GM23248 (cell line): ENCODE data around the gene NFAT5. TPM values are rescaled to one million over a fixed set of nuclear protein-coding genes. Genes with fewer than 3 reads are reported as not detected.
A peak's percentile ranks its signal among the peaks of the same experiment; 100 is the strongest.

Experiments
- DNase-seq: peaks from one replicate; pipeline ENCODE4 v3.0.0-alpha.2; 2015
- H2AFZ ChIP-seq: fragments of 200-600 bp; sonication (generic); 2 replicates; pipeline ENCODE4 v1.6.1; 2016; ENCODE audit warnings: antibody characterized with exemption
- H3F3A ChIP-seq: fragments of 200-600 bp; sonication (generic); 2 replicates; pipeline ENCODE4 v1.6.1; 2016; ENCODE audit warnings: mild to moderate bottlenecking, antibody characterized with exemption, mixed run types; ENCODE audit not compliant: insufficient read depth
- H3K27ac ChIP-seq: fragments of 200-600 bp; sonication (generic); 2 replicates; pipeline ENCODE4 v1.5.1; 2016; ENCODE audit warnings: mild to moderate bottlenecking
- H3K27me3 ChIP-seq: fragments of 200-600 bp; sonication (generic); replicated peaks from 2 replicates; pipeline ENCODE4 v1.6.1; 2016; ENCODE audit warnings: mild to moderate bottlenecking; ENCODE audit not compliant: insufficient read depth
- H3K36me3 ChIP-seq: fragments of 200-600 bp; sonication (generic); 2 replicates; pipeline ENCODE4 v1.6.1; 2016; ENCODE audit warnings: low read depth, mild to moderate bottlenecking
- H3K4me1 ChIP-seq: fragments of 200-600 bp; sonication (generic); 2 replicates; pipeline ENCODE4 v1.6.1; 2016; ENCODE audit warnings: mild to moderate bottlenecking; ENCODE audit not compliant: insufficient read depth
- H3K4me2 ChIP-seq: fragments of 200-600 bp; sonication (generic); one replicate; pipeline ENCODE4 v1.6.1; 2016; ENCODE audit warnings: mild to moderate bottlenecking; ENCODE audit not compliant: unreplicated experiment
- H3K4me3 ChIP-seq: fragments of 200-600 bp; sonication (generic); 2 replicates; pipeline ENCODE4 v1.5.1; 2016; ENCODE audit warnings: mild to moderate bottlenecking
- H3K79me2 ChIP-seq: fragments of 200-600 bp; sonication (generic); 2 replicates; pipeline ENCODE4 v1.6.1; 2016; ENCODE audit warnings: mild to moderate bottlenecking; ENCODE audit not compliant: insufficient read depth
- H3K9ac ChIP-seq: fragments of 200-600 bp; sonication (generic); 2 replicates; pipeline ENCODE4 v1.6.1; 2016; ENCODE audit warnings: mild to moderate bottlenecking
- H3K9me2 ChIP-seq: fragments of 200-600 bp; sonication (generic); 2 replicates; pipeline ENCODE4 v1.6.1; 2016; ENCODE audit warnings: mixed run types, mild to moderate bottlenecking, moderate library complexity; ENCODE audit not compliant: insufficient read depth
- H3K9me3 ChIP-seq: fragments of 200-600 bp; sonication (generic); one replicate; pipeline ENCODE4 v1.6.1; 2017; ENCODE audit warnings: low read depth
- H4K20me1 ChIP-seq: fragments of 200-600 bp; sonication (generic); 2 replicates; pipeline ENCODE4 v1.6.0; 2016; ENCODE audit not compliant: insufficient read depth
- EZH2 ChIP-seq: fragments of 200-600 bp; sonication (generic); IDR thresholded peaks from 2 replicates; pipeline ENCODE4 v1.6.1; 2018; ENCODE audit warnings: antibody characterized with exemption, mild to moderate bottlenecking; ENCODE audit not compliant: insufficient read depth, poor library complexity, severe bottlenecking
- EZH2phosphoT487 ChIP-seq: fragments of 200-600 bp; sonication (generic); IDR thresholded peaks from 2 replicates; pipeline ENCODE4 v1.6.1; 2018; ENCODE audit warnings: antibody characterized with exemption, moderate library complexity, mild to moderate bottlenecking, low read depth; ENCODE audit not compliant: insufficient read depth
- WGBS, 2 experiments: methylation state at CpG; one replicate each; pipeline ENCODE4 v1.1.6; 2015 to 2017; ENCODE audit warnings: low lambda C conversion rate in 2 of 2, low coverage in 1 of 2; ENCODE audit errors: missing lambda C conversion rate in 2 of 2; 5-methylcytosine and 5-hydroxymethylcytosine counted together
- in situ Hi-C: fragments of 300-500 bp; cut with MboI; formaldehyde crosslinking; loops from 2 replicates; pipeline ENCODE4 v1.15.0; 2020
- polyA plus RNA-seq: library from polyadenylated mRNA; unstranded; fragments of >200 nt; fragmentation: Nextera tagmentation; extraction: Ambion mirVana; gene quantifications from 2 replicates; pipeline ENCODE4 v1.2.1, GENCODE V29; 2016
- total RNA-seq: library from RNA; depleted of rRNA; stranded (reverse); fragments of >200 nt; shearing (Covaris generic); gene quantifications from 2 replicates; pipeline ENCODE4 v1.2.3, GENCODE V29; 2014

Gene NFAT5
- total and polyA plus RNA-seq, 2 experiments from 2014 or later, result 8.0 to 9.8 TPM

GRCh38 chr16:69563605-69564580 lies 1.9 kb upstream of the NFAT5 start:
- H3K9me3 ChIP-seq, result no peaks in the 10 kb centered on the region
- H3K4me2 ChIP-seq, result peak overlapping the region; percentile 97
- peak overlapping the region; percentile 16; the same call in 1 of the 2 replicates for H2AFZ ChIP-seq
- peak overlapping the region; percentile 95 for H3K4me3 ChIP-seq
- WGBS, 2 experiments, result 77 to 78% methylated on average over 13 of the region's 13 CpGs
- H3K4me1 ChIP-seq, result peaks cover 17% of the 10 kb centered on the region
- H3K9ac ChIP-seq, result peak overlapping the region; percentile 96; the same call in 1 of the 2 replicates
- DNase-seq, result peak; percentile 40
- H4K20me1 ChIP-seq, result no peaks in the 10 kb centered on the region
- no peak overlapping the region; the same call in 1 of the 2 replicates for H3K27ac ChIP-seq
- peaks cover 20% of the 10 kb centered on the region for H3F3A ChIP-seq
- no peak for TF ChIP-seq EZH2phosphoT487
- no peak for TF ChIP-seq EZH2
- H3K79me2 ChIP-seq, result peaks cover 60% of the 10 kb centered on the region
- no peaks in the 10 kb centered on the region for H3K9me2 ChIP-seq
- H3K36me3 ChIP-seq, result peaks cover 6% of the 10 kb centered on the region; the same call in 1 of the 2 replicates
- no peaks in the 10 kb centered on the region for H3K27me3 ChIP-seq
- in situ Hi-C loops, result no loop called here

- Histone ChIP-seq H3K4me1 (peaks cover 28% of the 10 kb centered on the region), H4K20me1 (no peaks in the 10 kb centered on the region), H3K79me2 (peaks cover 72% of the 10 kb centered on the region), H3K9me3 (no peaks in the 10 kb centered on the region), H3K9ac (peak overlapping the region; percentile 96), H3K27me3 (no peaks in the 10 kb centered on the region), H3K4me3 (peak overlapping the region; percentile 95), H3K9me2 (no peaks in the 10 kb centered on the region), H3K27ac (peak overlapping the region; percentile 71), H3K4me2 (peak overlapping the region; percentile 97), H2AFZ (peak overlapping the region; percentile 82), H3F3A (peaks cover 21% of the 10 kb centered on the region), H3K36me3 (peaks cover 13% of the 10 kb centered on the region)
- DNase-seq, result peak; percentile 47
- 2 to 3% methylated on average over 20 to 31 of the region's 31 CpGs for WGBS, 2 experiments
- in situ Hi-C loops, result no loop called here
- TF ChIP-seq EZH2phosphoT487, result no peak
- TF ChIP-seq EZH2, result no peak
Observed at GRCh38 chr16:69564845-69565670, 708 bp upstream of the NFAT5 start.

- Histone ChIP-seq H3K27ac (peak overlapping the region; percentile 90), H3F3A (peaks cover 21% of the 10 kb centered on the region), H3K9me3 (no peaks in the 10 kb centered on the region), H3K36me3 (peaks cover 14% of the 10 kb centered on the region), H4K20me1 (0 out of 2 replicates have a peak, but pooled peaks cover 4% of the 10 kb centered on the region), H3K27me3 (no peaks in the 10 kb centered on the region), H3K9me2 (no peaks in the 10 kb centered on the region), H2AFZ (peak overlapping the region; percentile 78), H3K9ac (peak overlapping the region; percentile 96), H3K4me1 (peaks cover 30% of the 10 kb centered on the region), H3K4me3 (peak overlapping the region; percentile 95), H3K79me2 (peaks cover 85% of the 10 kb centered on the region), H3K4me2 (peak overlapping the region; percentile 88)
- peak; percentile 88 for DNase-seq
- in situ Hi-C loops, result no loop called here
- no peak for TF ChIP-seq EZH2phosphoT487
- no peak for TF ChIP-seq EZH2
- WGBS, 2 experiments, result 0 to 1% methylated on average over 28 to 61 of the region's 75 CpGs
Observed at GRCh38 chr16:69566240-69566980, 644 bp downstream of the NFAT5 start.
